ENCODE results near the gene PHTF1. TPM values are rescaled to one million over a fixed set of nuclear protein-coding genes. Genes with fewer than 3 reads are reported as not detected.

Gene PHTF1
- 7.3 TPM for total RNA-seq
- long read RNA-seq, transcript PHTF1-212 (3 exons, 956 nt): minor isoform, 5 of 27 reads
- long read RNA-seq, transcript PHTF1-205 (18 exons, 3,244 nt): major isoform, 10 of 27 reads
- long read RNA-seq, partial matches to known transcripts: 5 of 27 reads
- long read RNA-seq, other reads (novel, unspliced or antisense): 4 of 27 reads

- ATAC-seq (peak; percentile 93), DNase-seq (peak; percentile 83)
- intact Hi-C loops (cut with micrococcal nuclease): loop anchor here (10.0 kb wide), 1 partner anchor 55 kb away; the partner anchor contains the start of gene RSBN1
Observed at GRCh38 chr1:113759333-113760101, at the start of gene PHTF1. TSS of gene PHTF1 (minus strand) at chr1:113759486. CDS start at chr1:113758703, 783 bp downstream.

- no peak for DNase-seq
- intact Hi-C loops (cut with micrococcal nuclease): no loop called here
- no peak for ATAC-seq
Observed at GRCh38 chr1:113808450-113809195, 49.3 kb upstream of the PHTF1 start.

GRCh38 chr1:113805639-113806038 is 46.4 kb upstream of the PHTF1 start:
- intact Hi-C loops (cut with micrococcal nuclease): no loop called here

GRCh38 chr1:113805256-113805531 is 45.9 kb upstream of the PHTF1 start:
- intact Hi-C loops (cut with micrococcal nuclease): no loop called here
- ATAC-seq: no peak
- DNase-seq: no peak

More at GRCh38 chr1:113805639-113806038, 46.4 kb upstream of the PHTF1 start:
- ATAC-seq: no peak
- no peak for DNase-seq

- DNase-seq (no peak), ATAC-seq (peak; percentile 88)
- intact Hi-C loops (cut with micrococcal nuclease): no loop called here
Observed at GRCh38 chr1:113804421-113805255, 45.4 kb upstream of the PHTF1 start.

GRCh38 chr1:113802367-113803007 is 43.2 kb upstream of the PHTF1 start:
- DNase-seq (no peak), ATAC-seq (no peak)
- intact Hi-C loops (cut with micrococcal nuclease): no loop called here

GRCh38 chr1:113800487-113800886 is 41.2 kb upstream of the PHTF1 start:
- DNase-seq (no peak), ATAC-seq (no peak)
- intact Hi-C loops (cut with micrococcal nuclease): no loop called here

- intact Hi-C loops (cut with micrococcal nuclease): no loop called here
- no peak for ATAC-seq
- DNase-seq: no peak
Observed at GRCh38 chr1:113797472-113797871, 38.2 kb upstream of the PHTF1 start.

- DNase-seq: no peak
- intact Hi-C loops (cut with micrococcal nuclease): no loop called here
- peak; percentile 87 for ATAC-seq
Observed at GRCh38 chr1:113793878-113794834, 34.9 kb upstream of the PHTF1 start.

- intact Hi-C loops (cut with micrococcal nuclease): no loop called here
- ATAC-seq: no peak
- DNase-seq: no peak
Observed at GRCh38 chr1:113792986-113793385, 33.7 kb upstream of the PHTF1 start.

GRCh38 chr1:113792471-113792870 is 33.2 kb upstream of the PHTF1 start:
- ATAC-seq: no peak
- intact Hi-C loops (cut with micrococcal nuclease): no loop called here
- DNase-seq: no peak

- no peak for ATAC-seq
- no peak for DNase-seq
- intact Hi-C loops (cut with micrococcal nuclease): no loop called here
Observed at GRCh38 chr1:113788802-113789201, 29.5 kb upstream of the PHTF1 start.

- ATAC-seq (no peak), DNase-seq (no peak)
- intact Hi-C loops (cut with micrococcal nuclease): no loop called here
Observed at GRCh38 chr1:113787663-113788062, 28.4 kb upstream of the PHTF1 start.

GRCh38 chr1:113786069-113786468 is 26.8 kb upstream of the PHTF1 start:
- intact Hi-C loops (cut with micrococcal nuclease): no loop called here
- ATAC-seq: no peak
- DNase-seq: no peak

- ATAC-seq (peak; percentile 44), DNase-seq (no peak)
- intact Hi-C loops (cut with micrococcal nuclease): no loop called here
Observed at GRCh38 chr1:113784104-113784779, 25.0 kb upstream of the PHTF1 start.

GRCh38 chr1:113783254-113784103 is 24.2 kb upstream of the PHTF1 start:
- peak; percentile 72 for ATAC-seq
- intact Hi-C loops (cut with micrococcal nuclease): no loop called here
- no peak for DNase-seq

GRCh38 chr1:113782406-113782805 is 23.1 kb upstream of the PHTF1 start:
- intact Hi-C loops (cut with micrococcal nuclease): no loop called here
- DNase-seq (no peak), ATAC-seq (peak; percentile 30)

All from left ventricle myocardium superior (tissue), 1 donor.